ENCODE data around the gene SKI.
A peak's percentile ranks its signal among the peaks of the same experiment; 100 is the strongest.

SKI gene

GRCh38 chr1:2212274-2212531, 15.9 kb upstream of the SKI start:
- H3K36me3 Mint-ChIP-seq (ENCODE audit: low read depth) = no peaks in the 10 kb centered on the region
- H3K4me3 Mint-ChIP-seq = no peak overlapping the region
- H3K4me1 Mint-ChIP-seq (ENCODE audit: low read depth) = peaks cover 8% of the 10 kb centered on the region
- H3K9me3 Mint-ChIP-seq = no peaks in the 10 kb centered on the region
- no peak for DNase-seq
- H3K27ac Mint-ChIP-seq = no peak overlapping the region
- no peaks in the 10 kb centered on the region for H3K27me3 Mint-ChIP-seq

- H3K27ac Mint-ChIP-seq = no peak overlapping the region
- H3K27me3 Mint-ChIP-seq = no peaks in the 10 kb centered on the region
- peak; percentile 73 for DNase-seq
Observed at GRCh38 chr1:2212532-2213491, 15.3 kb upstream of the SKI start.

GRCh38 chr1:2213576-2214505, 14.3 kb upstream of the SKI start:
- H3K4me3 Mint-ChIP-seq = no peak overlapping the region
- H3K36me3 Mint-ChIP-seq (ENCODE audit: low read depth) = no peaks in the 10 kb centered on the region
- H3K27ac Mint-ChIP-seq = no peak overlapping the region
- H3K27me3 Mint-ChIP-seq = no peaks in the 10 kb centered on the region
- DNase-seq = no peak
- no peaks in the 10 kb centered on the region for H3K9me3 Mint-ChIP-seq
- H3K4me1 Mint-ChIP-seq (ENCODE audit: low read depth) = peaks cover 8% of the 10 kb centered on the region

More at GRCh38 chr1:2212532-2213491, 15.3 kb upstream of the SKI start:
- Mint-ChIP-seq H3K4me3 (no peak overlapping the region), H3K4me1 (ENCODE audit: low read depth) (peaks cover 8% of the 10 kb centered on the region), H3K9me3 (no peaks in the 10 kb centered on the region), H3K36me3 (ENCODE audit: low read depth) (no peaks in the 10 kb centered on the region)

GRCh38 chr1:2214541-2215241, 13.4 kb upstream of the SKI start:
- peaks cover 8% of the 10 kb centered on the region for H3K4me1 Mint-ChIP-seq (ENCODE audit: low read depth)
- H3K27ac Mint-ChIP-seq = no peak overlapping the region
- no peaks in the 10 kb centered on the region for H3K27me3 Mint-ChIP-seq
- H3K4me3 Mint-ChIP-seq = no peak overlapping the region
- no peaks in the 10 kb centered on the region for H3K36me3 Mint-ChIP-seq (ENCODE audit: low read depth)
- no peak for DNase-seq
- no peaks in the 10 kb centered on the region for H3K9me3 Mint-ChIP-seq

- H3K36me3 Mint-ChIP-seq (ENCODE audit: low read depth) = no peaks in the 10 kb centered on the region
- peaks cover 8% of the 10 kb centered on the region for H3K4me1 Mint-ChIP-seq (ENCODE audit: low read depth)
Observed at GRCh38 chr1:2215329-2215728, 12.8 kb upstream of the SKI start.

GRCh38 chr1:2215909-2216766, 12.0 kb upstream of the SKI start:
- peaks cover 8% of the 10 kb centered on the region for H3K4me1 Mint-ChIP-seq (ENCODE audit: low read depth)
- H3K27ac Mint-ChIP-seq = no peak overlapping the region
- no peaks in the 10 kb centered on the region for H3K27me3 Mint-ChIP-seq

More at GRCh38 chr1:2215329-2215728, 12.8 kb upstream of the SKI start:
- Mint-ChIP-seq H3K9me3 (no peaks in the 10 kb centered on the region), H3K4me3 (no peak overlapping the region), H3K27me3 (no peaks in the 10 kb centered on the region), H3K27ac (no peak overlapping the region)
- no peak for DNase-seq

GRCh38 chr1:2216767-2217058, 11.4 kb upstream of the SKI start:
- no peak for DNase-seq
- H3K27me3 Mint-ChIP-seq = no peaks in the 10 kb centered on the region
- no peak overlapping the region for H3K4me3 Mint-ChIP-seq
- H3K4me1 Mint-ChIP-seq (ENCODE audit: low read depth) = peaks cover 8% of the 10 kb centered on the region
- no peak overlapping the region for H3K27ac Mint-ChIP-seq
- H3K9me3 Mint-ChIP-seq = no peaks in the 10 kb centered on the region
- no peaks in the 10 kb centered on the region for H3K36me3 Mint-ChIP-seq (ENCODE audit: low read depth)

More at GRCh38 chr1:2215909-2216766, 12.0 kb upstream of the SKI start:
- Mint-ChIP-seq H3K4me3 (no peak overlapping the region), H3K9me3 (no peaks in the 10 kb centered on the region), H3K36me3 (ENCODE audit: low read depth) (no peaks in the 10 kb centered on the region)
- no peak for DNase-seq

- DNase-seq = no peak
- Mint-ChIP-seq H3K36me3 (ENCODE audit: low read depth) (no peaks in the 10 kb centered on the region), H3K9me3 (no peaks in the 10 kb centered on the region), H3K27ac (no peak overlapping the region), H3K4me3 (no peak overlapping the region), H3K4me1 (ENCODE audit: low read depth) (peaks cover 1% of the 10 kb centered on the region), H3K27me3 (peaks cover 2% of the 10 kb centered on the region)
Observed at GRCh38 chr1:2221271-2221670, 6.8 kb upstream of the SKI start.

GRCh38 chr1:2224170-2224584, 3.9 kb upstream of the SKI start:
- H3K27ac Mint-ChIP-seq = no peak overlapping the region

GRCh38 chr1:2224631-2225428, 3.3 kb upstream of the SKI start:
- H3K4me3 Mint-ChIP-seq = no peak overlapping the region
- peaks cover 10% of the 10 kb centered on the region for H3K36me3 Mint-ChIP-seq (ENCODE audit: low read depth)
- H3K4me1 Mint-ChIP-seq (ENCODE audit: low read depth) = peaks cover 2% of the 10 kb centered on the region
- H3K27me3 Mint-ChIP-seq = peaks cover 3% of the 10 kb centered on the region
- no peaks in the 10 kb centered on the region for H3K9me3 Mint-ChIP-seq
- DNase-seq = no peak
- H3K27ac Mint-ChIP-seq = no peak overlapping the region

More at GRCh38 chr1:2224170-2224584, 3.9 kb upstream of the SKI start:
- peaks cover 2% of the 10 kb centered on the region for H3K4me1 Mint-ChIP-seq (ENCODE audit: low read depth)
- H3K27me3 Mint-ChIP-seq = peaks cover 3% of the 10 kb centered on the region
- no peak for DNase-seq
- no peak overlapping the region for H3K4me3 Mint-ChIP-seq
- H3K36me3 Mint-ChIP-seq (ENCODE audit: low read depth) = peaks cover 4% of the 10 kb centered on the region
- no peaks in the 10 kb centered on the region for H3K9me3 Mint-ChIP-seq

GRCh38 chr1:2226525-2227345, 1.4 kb upstream of the SKI start:
- Mint-ChIP-seq H3K36me3 (ENCODE audit: low read depth) (peaks cover 28% of the 10 kb centered on the region), H3K27me3 (peaks cover 3% of the 10 kb centered on the region), H3K4me3 (peak overlapping the region; percentile 53), H3K9me3 (no peaks in the 10 kb centered on the region), H3K27ac (peak overlapping the region; percentile 85), H3K4me1 (ENCODE audit: low read depth) (peaks cover 14% of the 10 kb centered on the region)
- DNase-seq = no peak

- Mint-ChIP-seq H3K27me3 (peaks cover 3% of the 10 kb centered on the region), H3K36me3 (ENCODE audit: low read depth) (peaks cover 32% of the 10 kb centered on the region), H3K27ac (peak overlapping the region; percentile 66)
Observed at GRCh38 chr1:2227346-2228156, 568 bp upstream of the SKI start.

More at GRCh38 chr1:2227346-2228156, 568 bp upstream of the SKI start:
- Mint-ChIP-seq H3K4me3 (peak overlapping the region; percentile 60), H3K4me1 (ENCODE audit: low read depth) (peaks cover 22% of the 10 kb centered on the region), H3K9me3 (no peaks in the 10 kb centered on the region)
- DNase-seq = peak; percentile 98
